Measurements from ENCODE around the gene MARK2.

DNA sequence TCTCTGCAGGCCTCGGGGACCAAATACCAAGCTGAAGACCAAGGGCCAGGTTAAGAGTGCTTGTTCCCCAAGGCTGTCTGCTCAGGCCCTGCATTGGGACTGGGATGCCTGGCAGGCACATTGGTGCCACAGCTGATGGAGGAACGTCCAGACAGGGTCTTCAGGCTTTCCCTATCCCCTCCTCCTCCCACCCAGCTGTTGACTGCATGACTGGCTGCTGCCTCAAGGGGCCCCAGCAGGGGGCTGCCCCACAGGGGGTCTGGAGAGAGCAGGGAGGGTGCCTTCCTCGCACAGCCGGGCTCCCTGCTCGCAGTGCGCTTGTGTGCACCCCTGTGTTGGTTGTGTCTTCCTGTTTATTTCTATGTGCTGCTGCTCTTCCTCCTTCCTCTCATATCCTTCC is 68.2 kb downstream of the MARK2 start:
- TF ChIP-seq CTCF (IDR thresholded peaks at IDR 0.05) (no peak), ZFX (IDR thresholded peaks at IDR 0.05; ENCODE audit: borderline replicate concordance) (no peak)
